NT2/D1 (cell line): Measurements from ENCODE around the gene MGAT5B.

Source experiments
- DNase-seq: peaks from one replicate; pipeline ENCODE4 v3.0.0-alpha.2; 2011; ENCODE audit warnings: low read depth, low spot score
- H3K27me3 ChIP-seq: 2 replicates; pipeline ENCODE4 v1.6.0; 2011; ENCODE audit warnings: mild to moderate bottlenecking; ENCODE audit not compliant: insufficient read length, insufficient read depth
- H3K36me3 ChIP-seq: 2 replicates; pipeline ENCODE4 v1.6.1; 2011; ENCODE audit warnings: mild to moderate bottlenecking, low read length, mixed read lengths; ENCODE audit not compliant: insufficient read depth, insufficient read length
- H3K4me1 ChIP-seq: 2 replicates; pipeline ENCODE4 v1.5.1; 2011; ENCODE audit not compliant: insufficient read depth, insufficient read length
- H3K4me3 ChIP-seq: 2 replicates; pipeline ENCODE4 v1.5.1; 2011; ENCODE audit warnings: low read depth; ENCODE audit not compliant: insufficient read length
- H3K9ac ChIP-seq: 2 replicates; pipeline ENCODE4 v1.6.0; 2011; ENCODE audit warnings: low read depth; ENCODE audit not compliant: insufficient read length
- H3K9me3 ChIP-seq: 2 replicates; pipeline ENCODE4 v1.5.1; 2011; ENCODE audit warnings: mild to moderate bottlenecking, low read length; ENCODE audit not compliant: insufficient read depth
- SUZ12 ChIP-seq: IDR thresholded peaks from 2 replicates; pipeline ENCODE4 v1.6.1; 2011; ENCODE audit not compliant: insufficient read length, insufficient read depth; ENCODE audit errors: extremely low read depth
- YY1 ChIP-seq: IDR thresholded peaks from 2 replicates; pipeline ENCODE4 v1.6.1; 2011; ENCODE audit not compliant: insufficient read length, insufficient read depth
- ZNF274 ChIP-seq: IDR thresholded peaks from 2 replicates; pipeline ENCODE4 v1.6.1; 2011; ENCODE audit warnings: mild to moderate bottlenecking, low read depth, low read length

MGAT5B gene

GRCh38 chr17:76929601-76930000 lies 61.4 kb downstream of the MGAT5B start:
- DNase-seq, result no peak
- Histone ChIP-seq H3K4me1 (peaks cover 3% of the 10 kb centered on the region), H3K9me3 (no peaks in the 10 kb centered on the region), H3K9ac (no peak overlapping the region), H3K4me3 (no peak overlapping the region), H3K27me3 (no peaks in the 10 kb centered on the region), H3K36me3 (peaks cover 25% of the 10 kb centered on the region)
- TF ChIP-seq ZNF274 (no peak), YY1 (no peak), SUZ12 (no peak)

GRCh38 chr17:76930107-76930506 lies 61.9 kb downstream of the MGAT5B start:
- H3K4me3 ChIP-seq, result no peak overlapping the region
- H3K9me3 ChIP-seq, result no peaks in the 10 kb centered on the region
- no peak for DNase-seq
- peaks cover 25% of the 10 kb centered on the region for H3K36me3 ChIP-seq
- no peak overlapping the region for H3K9ac ChIP-seq
- TF ChIP-seq SUZ12, result no peak
- no peak for TF ChIP-seq ZNF274
- TF ChIP-seq YY1, result no peak
- H3K4me1 ChIP-seq, result peaks cover 3% of the 10 kb centered on the region
- H3K27me3 ChIP-seq, result no peaks in the 10 kb centered on the region

GRCh38 chr17:76932402-76933333 lies 64.5 kb downstream of the MGAT5B start:
- Histone ChIP-seq H3K9ac (no peak overlapping the region), H3K4me1 (no peaks in the 10 kb centered on the region), H3K36me3 (peaks cover 11% of the 10 kb centered on the region), H3K27me3 (no peaks in the 10 kb centered on the region), H3K4me3 (no peak overlapping the region), H3K9me3 (no peaks in the 10 kb centered on the region)
- TF ChIP-seq YY1, result no peak
- no peak for TF ChIP-seq ZNF274
- TF ChIP-seq SUZ12, result no peak
- no peak for DNase-seq

GRCh38 chr17:76934561-76935320 lies 66.5 kb downstream of the MGAT5B start:
- H3K9me3 ChIP-seq, result no peaks in the 10 kb centered on the region
- H3K9ac ChIP-seq, result no peak overlapping the region
- peaks cover 2% of the 10 kb centered on the region for H3K4me1 ChIP-seq
- no peak for DNase-seq
- peaks cover 21% of the 10 kb centered on the region for H3K36me3 ChIP-seq
- TF ChIP-seq SUZ12, result no peak
- TF ChIP-seq ZNF274, result no peak
- no peak for TF ChIP-seq YY1
- no peak overlapping the region for H3K4me3 ChIP-seq
- no peaks in the 10 kb centered on the region for H3K27me3 ChIP-seq

- H3K36me3 ChIP-seq, result peaks cover 21% of the 10 kb centered on the region
- H3K9ac ChIP-seq, result no peak overlapping the region
- no peaks in the 10 kb centered on the region for H3K27me3 ChIP-seq
- TF ChIP-seq YY1 (no peak), ZNF274 (no peak), SUZ12 (no peak)
- peaks cover 2% of the 10 kb centered on the region for H3K4me1 ChIP-seq
- H3K9me3 ChIP-seq, result no peaks in the 10 kb centered on the region
- no peak overlapping the region for H3K4me3 ChIP-seq
- DNase-seq, result no peak
Observed at GRCh38 chr17:76935331-76935730, 67.1 kb downstream of the MGAT5B start.

GRCh38 chr17:76937238-76937637 lies 69.0 kb downstream of the MGAT5B start:
- Histone ChIP-seq H3K36me3 (peaks cover 31% of the 10 kb centered on the region), H3K9ac (no peak overlapping the region), H3K4me3 (no peak overlapping the region), H3K27me3 (no peaks in the 10 kb centered on the region), H3K9me3 (no peaks in the 10 kb centered on the region), H3K4me1 (peaks cover 2% of the 10 kb centered on the region)
- no peak for TF ChIP-seq SUZ12
- no peak for TF ChIP-seq ZNF274
- DNase-seq, result no peak

GRCh38 chr17:76938009-76938408 lies 69.8 kb downstream of the MGAT5B start:
- Histone ChIP-seq H3K4me1 (peaks cover 8% of the 10 kb centered on the region), H3K9ac (no peak overlapping the region), H3K4me3 (no peak overlapping the region), H3K9me3 (no peaks in the 10 kb centered on the region), H3K27me3 (no peaks in the 10 kb centered on the region), H3K36me3 (peaks cover 31% of the 10 kb centered on the region)
- TF ChIP-seq ZNF274, result no peak
- TF ChIP-seq SUZ12, result no peak
- TF ChIP-seq YY1, result no peak
- no peak for DNase-seq

GRCh38 chr17:76940295-76940694 lies 72.1 kb downstream of the MGAT5B start:
- Histone ChIP-seq H3K4me3 (no peak overlapping the region), H3K4me1 (peaks cover 11% of the 10 kb centered on the region), H3K9me3 (no peaks in the 10 kb centered on the region), H3K36me3 (peaks cover 21% of the 10 kb centered on the region), H3K9ac (no peak overlapping the region), H3K27me3 (no peaks in the 10 kb centered on the region)
- DNase-seq, result no peak
- no peak for TF ChIP-seq ZNF274
